Adrenal gland (tissue), 12 donors: ENCODE data around the gene SDC4. TPM values are rescaled to one million over a fixed set of nuclear protein-coding genes. Genes with fewer than 3 reads are reported as not detected.

Experiments
- DNase-seq, 7 donors: peaks; one replicate each; pipeline ENCODE4 v3.0.0-alpha.2; 2019 to 2020
- H3K27ac ChIP-seq, 5 donors: fragments of 200-600 bp; sonication (generic) in 4 of 5; 1 replicate in 3 of 5; 2 replicates in 2 of 5; pipeline versions ENCODE4 v1.5.1 to v1.8.0; 2016 to 2020; ENCODE audit warnings: mild to moderate bottlenecking in 1 of 5
- H3K27me3 ChIP-seq: fragments of 200-600 bp; 2 replicates; pipeline ENCODE4 v1.8.0; 2021
- H3K36me3 ChIP-seq, 2 donors: fragments of 200-600 bp; replicated peaks in 1 of 2; 1 replicate in 1 of 2; 2 replicates in 1 of 2; pipeline versions ENCODE4 v1.5.1 to v1.8.0; 2018 to 2022
- H3K4me1 ChIP-seq, 2 donors: fragments of 200-600 bp; replicated peaks in 1 of 2; 1 replicate in 1 of 2; 2 replicates in 1 of 2; pipeline versions ENCODE4 v1.5.1 to v1.8.0; 2018 to 2021
- H3K4me3 ChIP-seq, 4 donors: fragments of 200-600 bp; sonication (generic) in 3 of 4; one replicate each; pipeline ENCODE4 v1.5.1; 2016 to 2018
- H3K9me3 ChIP-seq, 3 donors: fragments of 200-600 bp; sonication (generic) in 1 of 3; replicated peaks in 1 of 3; 1 replicate in 2 of 3; 2 replicates in 1 of 3; pipeline versions ENCODE4 v1.5.1 to v1.8.0; 2016 to 2021
- CTCF ChIP-seq, 6 experiments: fragments of 450-650 bp in 4 of 6; fragments of 200-600 bp in 2 of 6; sonication (generic) in 1 of 6; IDR thresholded peaks; 1 replicate in 5 of 6; 2 replicates in 1 of 6; pipeline versions ENCODE4 v1.5.1 to v1.8.0; 2016 to 2021; ENCODE audit warnings: antibody characterized with exemption in 6 of 6, mild to moderate bottlenecking in 2 of 6, moderate library complexity in 1 of 6
- POLR2A ChIP-seq, 2 donors: fragments of 450-650 bp; IDR thresholded peaks; one replicate each; pipeline ENCODE4 v1.6.1; 2017; ENCODE audit warnings: antibody characterized with exemption in 2 of 2, mild to moderate bottlenecking in 2 of 2, moderate library complexity in 1 of 2
- WGBS, 4 donors: extraction: QIAGEN DNeasy Blood & Tissue Kit in 2 of 4; methylation state at CpG; one replicate each; pipeline versions ENCODE4 v1.1.5 to v1.1.7; 2013 to 2017; 5-methylcytosine and 5-hydroxymethylcytosine counted together
- intact Hi-C, 2 donors: fragments of 100-400 bp; cut with DNase I; formaldehyde crosslinking; loops; one replicate each; pipeline versions ENCODE4 v1.14.1 to v1.15.0; 2022 to 2023
- polyA plus RNA-seq, 3 donors: library from polyadenylated mRNA; stranded (reverse); fragments of 200-250 nt in 2 of 3; fragments of 350-450 nt in 1 of 3; fragmentation: Illumina TruSeq in 1 of 3; extraction: RNeasy Lipid Tissue Mini Kit (QIAGEN cat#74804) in 1 of 3; gene quantifications; one replicate each; pipeline ENCODE4 v1.2.3, GENCODE V29; 2013 to 2014
- total RNA-seq, 9 donors: library from RNA; depleted of rRNA in 4 of 9; stranded (reverse); fragments of >200 nt in 4 of 9; fragments of 120-200 nt in 1 of 9; fragmentation: NEBNext Ultra II Directional in 1 of 9; extraction: Animal tissue kit (Norgen Biotek cat#: 25700) in 1 of 9; gene quantifications; one replicate each; pipeline versions ENCODE4 v1.1.0 to v1.2.4, GENCODE V29; 2013 to 2023
- donor health status: healthy with polysubstance abuse.
- donor health status: Bipolar disorder and iron deficiency.
- donor health status: DM: yes; HTN: yes; CAD: no.
- donor health status: DM: no; HTN: no; CAD: no.
- donor health status: DM: no; HTN: no; CAD: no.
- donor health status: DM: yes; HTN: yes; CAD: no.

SDC4 gene
- total and polyA plus RNA-seq, 12 donors: 48.7 to 128 (median 72.4) TPM

GRCh38 chr20:45329497-45330319 is 18.5 kb downstream of the SDC4 start:
- no peak overlapping the region for H3K27ac ChIP-seq

GRCh38 chr20:45328451-45328850 is 19.8 kb downstream of the SDC4 start:
- no peaks in the 10 kb centered on the region for H3K9me3 ChIP-seq
- no peak for TF ChIP-seq POLR2A (IDR thresholded peaks at IDR 0.05)
- no peak for TF ChIP-seq CTCF (IDR thresholded peaks at IDR 0.05)
- DNase-seq: no peak
- H3K4me3 ChIP-seq: no peak overlapping the region
- no peaks in the 10 kb centered on the region for H3K27me3 ChIP-seq
- intact Hi-C loops: loop anchor here in 1 of 2 donors (5.0 kb wide), 1 partner anchor 44 kb away; no protein-coding TSS in a partner anchor
- WGBS, 4 donors: 75 to 94% (median 85%) methylated on average over 4 of the region's 4 CpGs
- H3K27ac ChIP-seq: peak overlapping the region in 1 of 5 donors; percentile 3
- no peaks in the 10 kb centered on the region for H3K4me1 ChIP-seq
- H3K36me3 ChIP-seq: peaks cover 0 to 65% of the 10 kb centered on the region in 2 donors

More at GRCh38 chr20:45329497-45330319, 18.5 kb downstream of the SDC4 start:
- Histone ChIP-seq H3K36me3 (peaks cover 0 to 66% of the 10 kb centered on the region in 2 donors), H3K9me3 (no peaks in the 10 kb centered on the region), H3K4me1 (no peaks in the 10 kb centered on the region), H3K4me3 (no peak overlapping the region), H3K27me3 (no peaks in the 10 kb centered on the region)
- TF ChIP-seq CTCF (IDR thresholded peaks at IDR 0.05) (no peak), POLR2A (IDR thresholded peaks at IDR 0.05) (no peak)
- 70 to 86% (median 71%) methylated on average over 5 to 7 of the region's 7 CpGs for WGBS, 4 donors
- intact Hi-C loops: loop anchor here in 1 of 2 donors (5.0 kb wide), 1 partner anchor 43 kb away; no protein-coding TSS in a partner anchor
- no peak for DNase-seq

GRCh38 chr20:45325371-45325770 is 22.9 kb downstream of the SDC4 start:
- TF ChIP-seq CTCF (IDR thresholded peaks at IDR 0.05): no peak
- TF ChIP-seq POLR2A (IDR thresholded peaks at IDR 0.05): no peak
- WGBS, 4 donors: 73 to 92% (median 76%) methylated on average over 3 to 6 of the region's 6 CpGs
- no peak for DNase-seq
- H3K27me3 ChIP-seq: no peaks in the 10 kb centered on the region
- H3K27ac ChIP-seq: no peak overlapping the region
- no peak overlapping the region for H3K4me3 ChIP-seq
- H3K9me3 ChIP-seq: no peaks in the 10 kb centered on the region
- intact Hi-C loops: loop anchor here in 1 of 2 donors (5.0 kb wide), 1 partner anchor 47 kb away; no protein-coding TSS in a partner anchor
- H3K4me1 ChIP-seq: no peaks in the 10 kb centered on the region
- peaks cover 0 to 41% of the 10 kb centered on the region in 2 donors for H3K36me3 ChIP-seq

GRCh38 chr20:45323731-45324130 is 24.5 kb downstream of the SDC4 start:
- no peaks in the 10 kb centered on the region for H3K27me3 ChIP-seq
- intact Hi-C loops: no loop called here
- no peak for TF ChIP-seq CTCF (IDR thresholded peaks at IDR 0.05)
- no peak for TF ChIP-seq POLR2A (IDR thresholded peaks at IDR 0.05)
- H3K4me3 ChIP-seq: no peak overlapping the region
- DNase-seq: no peak
- H3K27ac ChIP-seq: no peak overlapping the region
- H3K36me3 ChIP-seq: peaks cover 0 to 25% of the 10 kb centered on the region in 2 donors
- no peaks in the 10 kb centered on the region for H3K9me3 ChIP-seq
- H3K4me1 ChIP-seq: no peaks in the 10 kb centered on the region
